Mesenteric fat pad (tissue), 1 donor: Measurements from ENCODE around the gene ADGRB3. TPM values are rescaled to one million over a fixed set of nuclear protein-coding genes. Genes with fewer than 3 reads are reported as not detected.
"Not testable (repeated sequence)": the region's sequence is repeated elsewhere in the genome, so short reads cannot be mapped to it uniquely, and the experiment has no call there.

Source experiments
- DNase-seq: peaks from one replicate; pipeline ENCODE4 v3.0.0-alpha.2; 2020; ENCODE audit warnings: low spot score
- total RNA-seq: library from RNA; stranded (reverse); fragmentation: NEBNext Ultra II Directional; extraction: Animal tissue kit (Norgen Biotek cat#: 25700); gene quantifications from one replicate; pipeline ENCODE4 v1.2.1, GENCODE V29; 2021
- donor health status: DM: yes; HTN: yes; CAD: no.

Gene ADGRB3
- total RNA-seq, 1 donor from 2014 or later = 0.74 TPM

- not testable (repeated sequence) for DNase-seq
Observed at GRCh38 chr6:68912805-68913204, 277.7 kb downstream of the ADGRB3 start.

DNA sequence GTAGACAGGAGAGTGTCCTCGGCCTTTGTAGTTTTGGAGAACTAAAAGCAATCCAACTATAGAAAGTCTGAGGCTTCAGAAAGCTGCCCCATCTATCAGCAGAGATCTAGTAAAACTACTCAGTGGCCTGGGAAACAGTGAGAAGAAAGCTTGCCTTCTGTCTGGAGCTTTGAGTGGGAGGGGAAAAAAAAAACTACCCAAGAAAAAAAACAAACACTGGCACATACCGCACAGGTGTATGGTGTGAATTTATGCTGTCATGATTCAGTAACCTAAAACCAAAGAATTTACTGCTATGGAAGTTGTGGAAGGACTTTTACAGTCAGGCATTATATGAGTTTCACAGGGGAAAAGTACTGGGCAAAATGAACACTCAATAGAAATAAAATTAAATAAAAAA lies 280.5 kb downstream of the ADGRB3 start:
- no peak for DNase-seq

- DNase-seq = no peak
Observed at GRCh38 chr6:68919537-68919936, 284.5 kb downstream of the ADGRB3 start.

GRCh38 chr6:68941345-68941744 lies 306.3 kb downstream of the ADGRB3 start:
- DNase-seq = no peak

DNA sequence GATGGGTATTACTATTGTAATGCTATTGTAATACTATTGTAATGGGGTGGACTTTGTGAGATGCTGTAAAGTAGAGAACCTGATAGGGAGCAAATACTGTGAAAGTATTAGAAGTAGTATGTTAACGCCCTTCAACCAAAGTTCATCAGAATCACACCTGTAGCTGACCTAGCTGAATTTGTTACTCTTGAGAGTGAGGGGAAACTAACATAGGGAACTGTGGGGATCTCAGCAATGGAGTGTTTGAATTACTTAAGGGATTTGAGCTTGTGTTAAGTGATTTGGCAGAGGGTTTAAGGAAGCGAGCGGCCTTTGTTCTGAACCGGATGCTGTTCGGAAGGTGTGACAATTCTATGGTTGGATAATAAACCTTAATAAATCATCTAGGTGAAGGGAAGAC lies 312.6 kb downstream of the ADGRB3 start:
- no peak for DNase-seq

DNA sequence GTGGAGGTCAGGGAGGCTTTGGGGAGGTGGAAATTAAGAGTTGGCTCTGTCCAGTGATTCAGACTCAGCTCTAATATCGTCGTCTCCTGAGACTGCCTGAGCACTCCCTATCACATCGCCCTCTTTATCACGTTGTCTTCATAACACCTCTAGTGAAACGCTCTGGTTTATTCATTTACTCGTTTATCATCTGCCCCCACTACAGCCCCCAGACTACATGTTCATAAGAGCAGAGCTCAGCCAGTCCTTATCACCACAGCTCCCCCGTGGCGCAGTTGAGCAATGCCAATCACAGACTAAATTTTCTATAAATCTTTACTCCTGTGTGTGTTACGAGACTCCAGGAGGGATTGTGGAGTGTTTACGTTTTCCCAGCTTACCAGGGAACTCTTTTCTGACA lies 316.2 kb downstream of the ADGRB3 start:
- no peak for DNase-seq

GRCh38 chr6:68958327-68958726 lies 323.2 kb downstream of the ADGRB3 start:
- no peak for DNase-seq

DNA sequence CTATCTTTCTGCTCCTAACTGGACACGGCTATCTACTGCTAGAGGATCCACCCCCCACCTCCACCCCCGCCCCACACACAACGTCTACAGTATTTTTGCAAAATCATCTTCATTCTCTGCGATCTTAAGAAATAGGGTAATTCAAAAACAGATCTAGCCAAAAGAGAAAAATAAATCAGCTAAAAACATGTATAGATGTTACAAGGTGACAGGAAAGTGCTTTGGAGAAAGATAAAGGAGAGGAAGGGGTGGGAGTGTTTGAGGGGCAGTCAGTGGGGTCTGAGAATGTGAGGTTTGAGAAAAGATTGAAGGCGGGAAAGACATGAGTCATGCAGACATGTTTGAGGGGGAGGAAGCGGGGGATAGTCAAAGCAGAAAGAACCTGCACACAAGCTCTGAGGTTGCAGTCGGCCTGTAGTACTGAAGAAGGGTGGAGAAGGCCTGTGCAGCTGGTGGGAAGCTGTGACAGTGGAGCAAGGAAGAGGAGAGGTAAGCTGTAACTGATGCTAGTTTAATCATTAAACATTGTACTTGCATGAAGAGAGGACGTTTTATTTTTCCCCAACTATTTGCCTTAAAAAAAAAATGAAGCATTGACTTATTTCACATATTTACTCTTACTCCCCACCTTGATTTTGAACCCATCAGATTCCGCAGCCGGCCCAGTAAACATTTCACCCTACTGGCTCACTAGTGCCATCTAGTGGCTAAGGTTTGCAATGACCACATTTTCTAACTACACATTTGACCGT lies 332.6 kb downstream of the ADGRB3 start:
- no peak for DNase-seq

GRCh38 chr6:68968301-68968649 lies 333.2 kb downstream of the ADGRB3 start:
- no peak for DNase-seq

DNA sequence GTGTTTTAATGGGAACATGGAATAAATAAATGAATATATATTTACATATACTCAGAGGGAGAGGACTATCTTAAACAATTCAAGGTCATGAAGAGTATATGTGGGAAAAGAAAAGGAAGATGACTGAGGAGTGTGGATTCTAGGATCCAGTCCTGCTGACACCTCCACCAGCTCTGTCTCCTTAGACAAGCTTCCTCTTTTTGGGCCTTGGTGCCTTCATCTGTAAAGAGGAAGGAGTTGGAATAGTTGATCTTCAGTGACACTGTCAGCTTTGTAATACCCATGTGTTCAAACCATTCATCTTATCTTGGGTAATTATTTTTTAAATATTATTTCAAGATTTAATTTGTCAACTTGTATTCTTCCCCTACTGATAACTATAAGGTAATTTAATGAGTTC lies 338.0 kb downstream of the ADGRB3 start:
- DNase-seq = no peak

GRCh38 chr6:68975064-68975463 lies 340.0 kb downstream of the ADGRB3 start:
- no peak for DNase-seq

DNA sequence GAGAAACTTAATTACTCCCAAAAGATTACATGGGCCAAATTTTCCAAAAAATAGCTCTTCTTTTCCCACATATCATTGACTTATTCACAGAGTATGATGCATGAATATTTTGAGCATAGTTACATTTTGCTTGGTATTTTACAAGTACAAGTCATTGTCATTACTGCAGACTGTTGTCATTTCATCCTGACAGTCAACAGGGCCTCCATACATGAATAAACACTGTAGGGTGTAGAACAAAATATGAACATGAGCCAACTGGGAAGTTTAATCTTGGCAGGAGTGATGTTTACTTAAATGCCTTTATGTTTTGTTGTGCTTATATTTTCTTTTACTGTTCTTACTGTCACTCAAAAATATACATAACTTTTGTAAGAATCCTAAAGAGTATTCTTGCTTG lies 340.7 kb downstream of the ADGRB3 start:
- no peak for DNase-seq

DNA sequence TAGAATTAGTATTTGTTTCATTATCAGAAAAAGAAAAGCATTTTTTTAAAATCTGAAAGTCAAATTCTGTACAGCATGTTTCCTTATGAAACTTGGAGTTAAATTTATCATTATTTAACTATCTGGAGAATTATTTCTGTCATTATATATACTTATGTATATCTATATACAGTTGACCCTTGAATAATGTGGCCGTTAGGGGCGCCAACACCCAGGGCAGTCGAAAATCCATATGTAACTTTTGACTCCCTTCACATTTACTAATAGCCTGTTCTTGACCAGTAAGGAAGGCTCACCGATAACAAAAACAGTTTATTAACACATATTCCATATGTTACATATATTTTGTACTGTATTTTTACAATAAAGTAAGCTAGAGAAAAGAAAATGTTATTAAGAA lies 341.2 kb downstream of the ADGRB3 start:
- DNase-seq = no peak

- DNase-seq = no peak
Observed at GRCh38 chr6:68978411-68978810, 343.3 kb downstream of the ADGRB3 start.

- DNase-seq = not testable (repeated sequence)
Observed at GRCh38 chr6:68981668-68982067, 346.6 kb downstream of the ADGRB3 start.

GRCh38 chr6:68988698-68989097 lies 353.6 kb downstream of the ADGRB3 start:
- no peak for DNase-seq

- no peak for DNase-seq
Observed at GRCh38 chr6:68990317-68990716, 355.2 kb downstream of the ADGRB3 start.

DNA sequence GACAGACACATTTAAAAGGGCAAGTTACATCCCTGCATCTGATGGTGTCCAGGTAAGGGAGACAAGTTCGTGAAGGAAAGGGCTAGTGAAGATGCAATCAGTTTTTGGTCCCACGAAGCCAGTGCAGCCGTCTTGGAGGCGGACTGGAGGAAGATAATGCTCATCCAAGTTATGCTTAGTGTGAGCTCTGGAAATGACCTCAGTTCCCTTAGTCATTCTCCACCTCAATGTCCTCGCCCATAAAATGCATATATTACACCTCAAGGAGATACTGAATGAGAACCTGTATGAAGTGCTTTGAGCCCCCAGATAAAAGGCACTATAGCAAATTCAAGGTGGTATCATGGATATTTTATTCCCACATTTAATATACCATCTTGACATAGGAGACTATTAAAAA lies 358.8 kb downstream of the ADGRB3 start:
- DNase-seq = no peak

GRCh38 chr6:68994521-68994920 lies 359.4 kb downstream of the ADGRB3 start:
- no peak for DNase-seq

DNA sequence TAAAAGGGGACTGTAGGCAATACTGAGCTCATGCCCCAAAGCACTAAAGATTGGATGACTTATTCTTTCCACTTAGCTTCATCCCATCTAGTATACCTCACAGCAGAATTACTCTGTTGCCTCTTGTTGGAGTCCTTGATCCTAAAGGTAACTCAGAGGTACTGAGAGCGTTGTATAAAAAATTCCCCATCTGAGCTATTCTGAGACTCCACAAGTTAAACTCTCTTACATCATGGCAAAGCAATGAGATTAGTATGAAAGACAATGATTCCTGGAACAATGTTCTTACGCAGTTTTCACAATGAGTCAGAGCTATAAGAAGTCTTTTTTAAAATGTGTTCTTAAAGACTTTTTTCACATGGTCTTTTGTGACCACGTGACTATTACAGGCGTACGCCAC lies 370.1 kb downstream of the ADGRB3 start:
- DNase-seq = no peak

DNA sequence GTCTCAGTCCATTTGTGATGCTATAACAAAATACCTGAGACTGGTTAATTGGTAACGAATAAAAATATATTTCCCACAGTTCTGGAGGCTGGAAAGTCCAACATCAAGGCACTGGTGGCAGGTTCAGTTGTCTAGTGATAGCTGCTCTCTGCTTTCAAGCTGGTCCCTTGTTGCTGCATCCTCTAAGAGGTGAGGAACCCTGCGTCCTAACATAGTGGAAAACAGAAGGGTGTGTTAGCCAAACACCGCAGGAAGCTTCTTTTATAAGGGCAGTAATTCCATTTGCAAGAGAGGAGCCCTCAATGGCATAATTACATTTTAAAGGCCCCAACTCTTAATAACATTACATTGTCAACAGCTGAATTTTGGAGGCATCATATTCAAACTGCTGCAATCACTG lies 372.7 kb downstream of the ADGRB3 start:
- DNase-seq = no peak

DNA sequence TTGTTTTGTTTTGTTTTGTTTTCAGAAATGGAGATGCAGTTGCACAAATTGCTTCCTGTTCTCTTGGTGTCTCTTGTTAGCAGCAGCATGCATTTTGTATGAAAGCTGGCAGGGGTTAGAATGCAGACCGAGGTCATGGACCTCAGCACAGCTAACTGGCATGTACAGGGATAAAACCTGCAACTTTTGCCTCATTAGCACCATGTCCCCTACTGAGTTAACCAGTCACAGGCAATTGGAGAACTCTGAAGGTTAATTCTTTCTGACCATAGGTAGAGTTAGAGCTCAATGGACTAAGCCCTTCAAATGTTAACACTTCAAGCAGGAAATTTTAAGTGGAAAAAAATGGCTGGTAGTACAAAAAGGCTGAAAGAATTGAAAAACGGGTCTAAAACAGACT lies 377.1 kb downstream of the ADGRB3 start:
- DNase-seq = no peak

DNA sequence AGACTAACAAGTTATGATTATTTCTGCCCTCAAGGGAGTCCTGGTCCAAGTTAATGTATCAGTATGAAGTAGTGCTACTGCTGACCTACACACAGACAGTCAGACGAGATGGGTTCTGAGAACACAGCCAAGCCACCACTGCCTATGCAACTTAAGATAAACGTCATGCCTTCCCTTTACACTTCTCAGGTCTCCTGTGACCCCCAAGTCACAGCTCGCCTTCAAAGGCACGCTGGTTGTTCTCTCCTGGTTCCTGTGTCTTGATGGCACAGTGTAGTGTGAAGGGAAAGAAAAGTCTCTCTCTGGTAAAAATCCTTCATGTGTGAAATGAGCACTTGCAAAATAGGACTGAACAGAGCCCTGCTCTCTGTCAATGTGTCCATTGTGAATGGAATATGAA lies 377.8 kb downstream of the ADGRB3 start:
- no peak for DNase-seq

- no peak for DNase-seq
Observed at GRCh38 chr6:69018906-69019305, 383.8 kb downstream of the ADGRB3 start.
